RPMI8226 (cell line): ENCODE data around the gene NLRP1.
"Not testable (repeated sequence)": the region's sequence is repeated elsewhere in the genome, so short reads cannot be mapped to it uniquely, and the experiment has no call there.

ENCODE experiments used
- DNase-seq: peaks from one replicate; pipeline ENCODE4 v3.0.0-alpha.2; 2015

Gene NLRP1

DNA sequence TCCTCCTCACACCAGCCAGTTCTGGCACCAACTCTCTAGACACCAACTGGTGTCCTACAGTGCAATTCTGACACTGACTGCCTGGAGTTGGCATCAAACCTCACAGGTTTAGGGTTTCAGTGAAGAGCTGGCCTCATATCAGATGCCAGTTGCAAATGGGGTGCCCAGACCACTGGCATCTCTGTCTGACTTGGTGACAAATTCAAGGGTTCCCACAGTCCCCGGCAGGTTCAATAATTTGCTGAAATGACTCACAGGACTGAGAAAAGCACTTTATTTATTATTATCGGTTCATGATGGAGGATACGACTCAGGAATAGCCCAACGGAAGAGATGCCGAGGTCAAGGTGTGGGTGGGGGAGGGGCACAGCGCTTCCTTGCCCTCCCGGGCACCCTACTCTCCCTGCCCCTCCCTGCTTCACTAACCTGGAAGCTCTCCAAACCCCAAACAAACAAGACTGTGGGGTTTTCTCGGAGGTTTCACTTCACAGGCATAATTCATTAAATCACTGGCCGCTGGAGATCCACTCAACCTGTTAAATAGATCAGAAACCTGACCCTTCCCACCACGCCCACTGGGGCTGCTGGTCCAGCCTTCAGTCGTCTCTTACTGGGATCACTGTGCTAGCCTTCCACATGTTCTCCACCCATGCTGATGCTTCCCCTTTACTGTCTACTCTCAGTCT, 1.7 kb upstream of the NLRP1 start:
- DNase-seq: peak; percentile 7

DNA sequence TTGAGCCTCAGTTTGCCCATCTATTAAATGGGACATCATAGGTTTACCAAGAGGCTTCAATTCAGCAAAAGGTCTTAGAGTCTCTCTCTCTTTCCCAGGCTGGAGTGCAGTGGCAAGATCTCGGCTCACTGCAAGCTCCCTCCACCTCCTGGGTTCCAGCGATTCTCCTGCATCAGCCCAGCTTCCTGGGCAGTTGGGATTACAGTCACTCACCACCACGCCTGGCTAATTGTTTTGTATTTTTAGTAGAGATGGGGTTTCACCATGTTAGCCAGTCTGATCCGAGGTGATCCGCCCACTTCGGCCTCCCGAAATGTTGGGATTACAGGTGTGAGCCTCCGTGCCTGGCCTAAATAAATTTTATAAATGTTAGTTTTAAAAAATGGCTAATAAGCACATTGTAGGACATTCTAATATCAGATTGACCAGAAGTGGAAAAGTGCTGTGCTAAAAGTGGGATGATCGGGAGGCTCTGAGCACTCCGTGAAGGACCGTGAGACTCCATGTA, 1.0 kb upstream of the NLRP1 start:
- DNase-seq: no peak

DNA sequence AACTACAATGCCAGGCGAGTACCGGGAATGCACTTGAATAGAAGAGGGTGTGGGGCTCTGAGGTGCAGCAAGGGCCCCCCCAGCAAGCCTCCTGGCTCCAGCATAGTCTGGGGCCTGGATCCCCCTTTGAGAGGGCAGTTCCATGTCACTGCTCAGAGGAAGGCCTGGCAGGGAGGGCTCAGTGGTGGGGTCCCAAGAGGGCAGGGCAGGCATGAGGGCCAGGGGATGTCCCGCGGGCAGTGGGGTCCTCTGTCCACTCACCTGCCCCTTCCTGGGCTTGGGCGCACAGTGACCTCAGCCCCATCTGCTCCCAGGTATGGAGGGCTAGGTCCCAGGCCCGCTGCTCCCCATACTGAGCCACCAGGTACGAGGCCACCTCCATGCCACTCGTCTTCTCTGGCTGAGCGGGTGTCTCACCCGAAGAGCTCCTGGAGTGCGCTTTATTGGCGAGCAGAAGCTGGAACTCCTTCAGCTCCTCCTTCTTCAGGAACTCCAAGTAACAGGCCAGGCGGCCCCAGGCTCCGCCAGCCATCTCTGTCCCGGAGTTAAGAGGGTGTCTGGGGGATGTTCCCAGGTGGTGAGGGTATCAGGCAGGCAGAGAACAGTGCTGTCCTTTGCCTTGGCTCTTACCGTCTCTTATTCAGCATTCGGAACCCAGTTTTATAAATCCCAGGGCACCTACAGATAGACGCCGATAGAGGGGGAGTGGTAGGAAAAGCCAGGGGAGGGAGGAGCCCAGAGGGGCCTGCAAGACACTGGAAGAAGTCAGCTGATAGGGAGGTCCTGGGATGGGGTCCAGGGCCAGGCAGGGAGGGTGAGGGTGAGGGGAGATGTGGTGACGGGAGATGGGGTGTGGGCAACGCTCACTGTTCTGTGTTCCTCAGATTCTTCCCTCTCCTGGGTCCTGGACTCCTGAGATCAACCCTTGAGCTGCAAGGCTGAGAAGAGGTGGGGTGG, 605 bp downstream of the NLRP1 start:
- no peak for DNase-seq

DNA sequence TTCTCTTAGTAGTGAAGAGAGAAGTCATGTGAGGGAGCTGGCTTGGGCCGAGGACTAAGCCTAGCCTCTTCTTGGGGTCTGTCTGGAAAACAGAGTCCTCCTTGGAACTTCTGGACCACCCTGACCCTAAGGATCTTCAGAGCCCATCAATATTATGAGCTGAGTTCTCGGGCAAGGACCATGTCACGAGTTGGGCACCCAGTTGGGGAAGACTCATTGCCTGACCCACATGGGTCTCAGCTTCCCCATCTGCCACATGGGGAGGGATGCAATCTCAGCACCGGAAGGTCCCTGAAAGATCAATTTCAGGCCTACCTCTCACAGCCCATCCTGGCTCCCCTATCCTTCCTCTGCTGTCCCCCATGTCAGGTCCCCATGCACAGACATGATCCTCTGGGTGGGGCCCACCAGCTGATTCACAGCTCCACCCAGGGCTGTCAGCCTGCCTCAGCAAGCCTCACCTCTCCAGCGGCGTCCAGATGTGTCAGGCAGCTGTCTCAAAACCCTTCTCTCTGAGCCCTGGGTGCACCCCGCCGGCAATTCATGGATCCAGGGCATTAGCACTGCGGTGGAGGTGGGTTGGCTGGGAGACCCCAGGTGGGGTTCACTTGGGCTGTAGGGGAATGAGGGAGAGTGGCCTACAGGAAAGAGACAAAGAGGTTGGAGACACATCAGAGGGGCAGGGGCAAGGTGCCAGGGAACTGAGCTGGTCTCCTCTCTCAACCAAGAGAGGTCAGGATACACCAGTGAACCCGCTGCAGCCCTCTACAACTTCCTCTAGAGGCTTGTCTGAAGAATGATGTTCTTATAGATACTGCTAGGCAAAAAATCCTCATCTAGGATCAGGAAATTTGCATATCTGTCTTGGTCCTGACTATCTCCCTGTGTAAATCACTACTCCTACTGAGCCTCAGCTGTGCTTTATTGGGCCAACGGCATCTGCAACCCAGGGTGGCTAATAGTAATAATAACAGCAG, 1.8 kb downstream of the NLRP1 start:
- DNase-seq: no peak

DNA sequence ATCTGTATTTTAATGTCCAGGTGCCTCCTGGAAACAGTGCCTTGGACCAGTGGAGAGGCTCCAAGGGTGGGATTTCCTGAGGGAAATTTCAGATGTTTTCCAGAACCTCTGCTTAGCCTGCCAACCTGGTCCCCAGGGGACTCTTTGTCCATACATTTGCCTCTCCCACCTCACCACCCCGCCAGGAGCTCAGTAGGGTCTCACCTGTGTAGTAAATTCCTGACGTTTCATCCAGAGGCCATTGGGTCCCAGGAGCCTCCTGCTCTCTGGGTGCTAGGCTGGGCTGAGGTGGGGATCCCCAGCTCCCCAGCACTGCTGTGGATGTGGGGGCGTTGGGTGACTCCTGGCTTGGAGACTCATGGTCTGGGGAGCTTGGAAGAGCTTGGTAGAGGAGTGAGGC, 2.7 kb downstream of the NLRP1 start:
- no peak for DNase-seq

DNA sequence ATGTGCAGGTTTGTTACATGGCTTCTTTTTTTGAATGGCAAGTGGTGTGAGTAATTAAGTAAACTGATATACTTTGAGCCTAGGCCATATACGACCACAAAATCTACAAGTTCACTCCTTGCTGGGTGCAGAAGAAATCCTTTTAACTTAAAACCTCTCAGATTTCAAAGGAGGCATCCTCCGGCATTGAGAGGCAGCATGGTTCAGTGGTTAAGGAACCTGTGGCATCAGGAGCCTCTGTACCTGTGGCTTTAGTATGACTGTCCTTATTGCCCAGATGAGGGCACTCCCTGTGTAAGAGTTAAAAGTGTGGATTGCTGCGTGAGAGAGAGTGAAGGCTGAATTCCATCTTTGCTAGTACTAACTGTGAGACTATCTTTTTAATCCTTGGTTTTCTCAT, 3.3 kb downstream of the NLRP1 start:
- no peak for DNase-seq

DNA sequence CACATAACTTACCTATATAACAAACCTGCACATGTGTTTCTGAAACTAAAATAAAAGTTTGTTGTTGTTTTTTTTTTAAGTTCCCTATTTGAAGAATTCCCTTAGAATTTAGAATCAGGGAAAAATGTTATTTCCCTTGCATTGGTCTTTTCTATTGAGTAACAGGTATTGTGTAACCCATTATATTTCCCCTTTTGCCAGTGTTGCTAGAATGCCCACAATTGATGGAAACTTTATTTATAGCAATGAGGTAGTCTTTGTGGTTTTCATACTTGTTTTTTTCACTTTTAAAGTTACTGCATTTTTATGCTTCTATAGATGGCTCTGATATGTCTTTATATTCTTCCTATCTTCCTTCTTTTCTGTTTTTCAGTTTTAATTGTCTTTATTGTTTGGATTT, 3.9 kb downstream of the NLRP1 start:
- no peak for DNase-seq

DNA sequence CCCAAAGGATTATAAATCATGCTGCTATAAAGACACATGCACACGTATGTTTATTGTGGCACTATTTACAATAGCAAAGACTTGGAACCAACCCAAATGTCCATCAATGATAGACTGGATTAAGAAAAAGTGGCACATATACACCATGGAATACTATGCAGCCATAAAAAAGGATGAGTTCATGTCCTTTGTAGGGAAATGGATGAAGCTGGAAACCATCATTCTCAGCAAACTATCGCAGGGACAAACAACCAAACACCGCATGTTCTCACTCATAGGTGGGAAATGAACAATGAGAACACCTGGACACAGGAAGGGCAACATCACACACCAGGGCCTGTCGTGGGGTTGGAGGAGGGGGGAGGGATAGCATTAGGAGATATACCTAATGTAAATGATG, 5.5 kb downstream of the NLRP1 start:
- DNase-seq: not testable (repeated sequence)

DNA sequence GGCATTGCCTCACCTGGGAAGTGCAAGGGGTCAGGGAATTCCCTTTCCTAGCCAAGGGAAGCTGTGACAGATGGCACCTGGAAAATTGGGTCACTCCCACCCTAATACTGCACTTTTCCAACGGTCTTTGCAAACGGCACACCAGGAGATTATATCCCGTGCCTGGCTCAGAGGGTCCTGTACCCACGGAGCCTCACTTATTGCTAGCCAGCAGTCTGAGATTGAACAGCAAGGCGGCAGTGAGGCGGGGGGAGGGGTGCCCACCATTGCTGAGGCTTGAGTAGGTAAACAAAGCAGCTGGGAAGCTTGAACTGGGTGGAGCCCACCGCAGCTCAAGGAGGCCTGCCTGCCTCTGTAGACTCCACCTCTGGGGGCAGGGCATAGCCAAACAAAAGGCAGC, 11.3 kb downstream of the NLRP1 start:
- DNase-seq: not testable (repeated sequence)

DNA sequence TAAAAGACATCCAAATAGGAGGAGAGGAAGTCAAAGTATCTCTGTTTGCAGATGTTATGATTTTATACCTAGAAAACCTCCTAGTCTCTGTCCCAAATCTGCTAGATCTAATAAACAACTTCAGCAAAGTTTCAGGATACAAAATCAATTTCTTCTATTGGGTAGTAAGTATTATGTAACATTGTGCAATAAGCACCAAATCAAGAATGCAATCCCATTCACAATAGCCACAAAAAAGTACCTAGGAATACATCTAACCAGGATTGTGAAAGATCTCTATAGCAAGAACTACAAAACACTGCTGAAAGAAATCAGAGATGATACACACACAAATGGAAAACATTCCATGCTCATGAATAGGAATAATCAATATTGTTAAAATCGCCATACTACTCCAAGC, 13.0 kb downstream of the NLRP1 start:
- DNase-seq: no peak

DNA sequence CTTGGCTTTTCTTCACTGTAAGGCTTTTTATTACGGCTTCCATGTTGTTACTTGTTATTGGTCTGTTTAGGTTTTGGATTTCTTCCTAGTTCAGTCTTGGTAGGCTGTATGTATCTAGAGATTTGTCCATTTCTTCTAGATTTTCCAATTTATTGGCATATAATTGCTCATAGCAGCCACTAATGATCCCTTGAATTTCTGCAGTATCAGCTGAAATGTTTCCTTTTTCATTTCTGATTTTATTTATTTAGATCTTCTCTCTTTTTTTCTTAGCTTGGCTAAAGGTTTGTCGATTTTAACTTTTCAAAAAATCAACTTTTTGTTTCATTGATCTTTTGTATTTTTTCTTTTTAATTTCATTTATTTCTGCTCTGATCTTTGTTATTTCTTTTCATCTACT, 18.5 kb downstream of the NLRP1 start:
- DNase-seq: no peak

DNA sequence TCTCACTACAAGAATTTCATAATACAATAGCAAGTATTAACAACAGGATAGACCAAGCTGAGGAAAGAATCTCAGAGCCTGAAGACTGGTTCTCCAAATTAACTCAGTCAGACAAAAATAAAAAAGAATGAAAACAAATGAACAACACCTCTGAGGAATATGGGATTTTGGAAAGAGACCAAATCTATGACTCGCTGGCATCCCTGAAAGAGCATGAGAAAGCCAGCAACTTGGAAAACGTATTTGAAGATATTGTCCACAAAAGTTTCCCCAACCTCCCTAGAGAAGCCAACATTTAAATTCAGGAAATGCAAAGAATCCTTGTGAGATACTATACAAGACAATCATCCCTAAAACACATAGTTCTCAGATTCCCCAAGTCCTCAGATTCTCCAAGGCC, 20.9 kb downstream of the NLRP1 start:
- DNase-seq: no peak

DNA sequence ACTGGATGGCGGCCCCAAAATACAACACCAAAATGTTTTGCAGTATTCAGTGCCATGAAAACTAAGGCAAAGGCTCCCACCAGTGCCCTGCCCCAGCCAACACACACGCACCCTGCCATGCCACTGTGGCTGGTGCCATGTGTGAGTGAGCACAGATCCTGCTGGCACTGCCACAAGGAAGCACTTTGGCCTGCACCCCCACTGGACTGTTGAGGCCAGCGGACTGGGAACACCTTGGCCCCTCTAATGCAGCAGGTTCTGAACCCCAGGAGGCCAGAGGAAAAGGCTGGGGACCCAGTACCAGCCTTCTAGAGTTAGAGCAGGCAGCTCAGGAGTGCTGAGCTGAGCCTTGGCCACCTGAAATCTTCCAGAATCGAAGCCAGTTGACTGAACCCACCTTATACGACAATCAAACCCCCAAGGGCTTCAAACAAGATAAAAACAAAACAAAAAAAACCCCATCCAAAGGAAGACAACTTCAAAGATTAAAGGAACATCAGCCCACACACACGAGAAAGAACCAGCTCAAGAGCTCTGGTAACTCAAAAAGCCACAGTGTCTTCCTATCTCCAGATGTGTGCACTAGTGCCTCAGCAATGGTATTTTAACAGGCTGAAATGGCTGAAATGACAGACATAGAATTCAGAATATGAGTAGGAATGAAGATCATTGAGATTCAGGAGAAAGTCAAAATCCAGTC, 21.5 kb downstream of the NLRP1 start:
- no peak for DNase-seq

DNA sequence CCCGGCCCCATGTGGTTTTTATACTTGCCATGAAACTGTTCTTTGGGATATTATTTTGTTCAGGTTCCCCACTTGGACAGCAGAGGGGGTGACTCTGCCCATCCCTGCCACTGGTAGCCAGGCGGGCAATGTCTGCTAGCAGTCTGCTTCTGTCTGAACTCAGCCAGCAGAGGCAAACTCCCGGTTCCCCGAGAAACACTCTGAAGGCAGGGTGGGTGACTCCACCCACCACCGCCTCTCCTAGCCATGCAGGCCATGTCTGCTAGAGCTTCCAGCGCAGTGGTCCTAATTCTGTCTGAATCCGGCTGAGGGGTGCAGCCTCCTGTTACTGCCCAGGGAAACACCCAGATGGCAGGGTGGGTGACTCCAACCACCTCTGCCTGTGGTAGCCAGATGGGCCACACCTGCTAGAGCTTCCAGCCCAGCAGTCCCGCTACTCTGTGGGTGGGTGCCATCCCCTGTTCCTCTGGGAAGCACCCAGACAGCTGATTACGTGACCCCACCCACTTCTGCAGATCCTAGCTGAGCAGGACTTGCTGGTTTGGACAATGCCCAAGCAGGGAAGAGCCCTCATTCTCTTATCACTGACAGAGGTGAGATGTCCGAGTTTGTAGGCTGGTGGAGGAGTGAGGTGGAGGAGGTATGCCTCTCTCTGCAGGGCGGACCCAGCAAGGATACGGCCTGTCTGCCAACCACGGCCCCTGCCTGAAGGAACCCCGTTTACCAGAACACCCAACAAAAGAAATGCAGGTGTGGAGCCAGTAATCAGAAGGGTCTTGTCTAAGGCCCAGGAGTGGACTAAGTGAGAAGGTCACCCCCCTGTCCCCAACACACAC, 22.4 kb downstream of the NLRP1 start:
- DNase-seq: no peak

DNA sequence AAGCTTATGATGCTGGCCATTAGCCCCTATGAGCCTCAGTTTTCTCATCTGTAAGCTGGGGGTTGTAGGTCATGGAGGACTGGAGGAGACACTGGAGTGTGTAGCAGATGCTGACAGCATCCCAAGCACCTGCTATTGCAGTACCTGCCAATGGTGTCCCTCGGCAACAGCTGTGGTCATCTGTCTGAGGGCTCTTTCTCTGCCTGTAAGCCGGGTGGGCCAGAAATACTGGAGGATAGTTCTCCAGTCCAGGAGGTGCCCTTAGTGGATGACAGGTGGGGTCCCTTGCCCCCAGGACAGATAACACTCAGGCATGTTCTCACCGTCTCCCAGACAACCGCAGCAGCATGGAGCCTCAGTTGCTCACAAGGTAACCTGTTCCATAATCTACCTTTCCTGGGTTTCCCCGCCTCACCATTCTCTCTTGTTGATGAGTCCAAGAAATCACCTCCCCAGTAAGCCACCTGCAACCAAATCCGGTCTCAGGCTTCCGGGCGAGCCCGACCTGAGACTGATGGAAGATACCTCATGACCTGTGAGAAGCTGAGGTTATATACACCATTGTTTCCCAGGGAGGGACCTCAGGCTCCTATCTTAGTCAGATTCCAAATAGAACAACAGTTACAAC, 23.8 kb downstream of the NLRP1 start:
- no peak for DNase-seq

DNA sequence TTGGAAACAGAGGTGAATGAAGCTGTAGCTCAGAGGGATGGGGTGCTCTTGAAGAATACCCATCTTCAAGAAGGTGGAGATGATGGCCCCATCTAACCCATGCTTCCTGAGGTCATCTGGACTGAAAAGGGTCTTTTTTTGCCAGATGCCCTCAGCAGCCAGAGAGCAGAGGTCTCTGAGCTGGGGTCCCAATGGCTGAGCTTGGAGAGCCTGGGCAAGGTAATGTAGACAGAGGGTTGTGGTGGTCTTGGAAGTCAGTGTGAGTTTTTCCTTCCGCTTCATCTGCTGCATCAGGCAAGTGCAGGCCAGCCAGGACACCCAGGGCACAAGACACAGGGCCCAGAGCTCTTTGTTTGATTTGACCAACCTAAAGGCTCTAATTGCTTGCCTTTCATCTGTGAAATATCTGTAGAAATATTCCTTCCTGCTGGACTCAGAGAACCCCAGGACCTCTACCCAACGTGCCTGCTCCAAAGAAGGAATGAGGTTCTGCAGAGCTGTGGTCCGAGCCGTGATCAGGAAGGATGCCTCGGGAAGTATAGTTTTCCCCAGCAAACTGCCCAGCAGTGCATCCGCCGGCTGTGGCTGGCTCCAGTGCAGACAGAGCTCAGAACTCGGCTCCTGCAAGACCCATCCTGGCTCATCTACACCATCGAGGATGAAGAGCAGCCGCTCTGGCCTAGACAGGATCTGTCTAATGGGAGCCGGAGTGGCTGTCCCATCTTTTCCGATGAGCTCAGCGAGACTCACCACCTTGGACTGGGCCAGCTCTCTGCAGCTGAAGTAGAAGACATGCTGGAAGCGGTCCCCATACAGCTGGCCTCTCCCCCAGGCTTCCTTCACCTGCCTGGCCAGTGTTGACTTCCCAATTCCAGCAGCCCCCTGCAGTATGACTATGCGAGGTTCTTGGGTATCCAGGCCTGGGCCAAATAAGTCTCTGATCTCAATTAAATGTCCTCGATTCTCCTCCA, 25.2 kb downstream of the NLRP1 start:
- DNase-seq: no peak

DNA sequence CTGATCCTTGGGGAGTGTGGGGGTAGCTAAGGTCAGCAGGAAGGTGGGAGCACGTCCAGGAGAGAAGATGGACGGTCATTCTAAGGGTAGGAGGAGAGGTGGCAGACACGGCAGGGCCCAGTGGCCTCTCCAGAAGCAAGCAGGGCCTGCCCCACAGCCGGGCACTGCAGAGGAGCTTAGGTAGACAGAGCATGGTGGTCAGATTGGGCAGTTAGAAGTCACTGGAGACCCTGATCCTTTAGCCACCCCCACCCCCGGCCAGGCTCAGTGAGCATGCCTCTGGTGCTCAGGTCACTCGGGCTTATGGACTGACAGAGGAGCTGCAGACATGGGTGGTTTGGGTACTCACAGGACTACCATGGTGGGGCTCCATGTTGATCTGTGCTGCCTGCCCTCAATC, 26.3 kb downstream of the NLRP1 start:
- no peak for DNase-seq

DNA sequence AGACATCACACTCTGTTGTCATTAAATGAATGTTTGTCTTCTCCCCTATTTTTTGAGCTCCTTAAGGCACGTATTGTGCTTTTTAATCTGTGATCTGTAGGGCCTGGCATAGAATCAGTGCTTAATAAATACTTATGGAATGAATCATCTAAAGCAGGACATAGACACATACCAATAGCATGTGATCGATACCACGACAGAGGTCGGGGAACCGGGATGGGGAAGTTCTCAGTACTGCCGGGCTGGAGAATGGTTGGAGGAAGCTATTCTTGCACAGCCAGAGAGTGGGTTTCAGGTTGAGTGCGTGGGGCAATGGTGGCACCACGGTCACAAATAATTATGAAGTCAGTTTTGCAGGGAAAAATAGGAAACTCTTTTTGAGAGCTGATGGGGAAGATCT, 26.8 kb downstream of the NLRP1 start:
- DNase-seq: no peak

DNA sequence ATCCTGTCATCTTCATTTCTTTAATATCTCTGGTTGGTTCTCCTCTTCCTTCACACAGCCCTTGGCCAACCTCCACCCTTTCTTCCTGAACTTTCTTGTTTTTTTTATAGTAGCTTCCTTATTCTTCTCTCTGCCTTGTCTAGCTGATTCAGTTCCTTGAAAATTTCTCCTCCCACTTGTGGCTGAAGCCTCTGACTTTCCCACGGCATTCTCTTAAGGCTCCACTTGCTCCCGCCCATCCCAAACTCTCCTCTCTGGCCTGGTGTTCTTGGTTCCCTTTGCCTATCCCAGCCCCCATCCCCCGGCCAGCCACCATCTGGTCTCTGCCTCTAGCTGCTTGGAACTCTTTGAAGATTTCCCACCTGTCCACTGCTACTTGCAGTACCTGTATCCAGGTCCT, 29.1 kb downstream of the NLRP1 start:
- no peak for DNase-seq

DNA sequence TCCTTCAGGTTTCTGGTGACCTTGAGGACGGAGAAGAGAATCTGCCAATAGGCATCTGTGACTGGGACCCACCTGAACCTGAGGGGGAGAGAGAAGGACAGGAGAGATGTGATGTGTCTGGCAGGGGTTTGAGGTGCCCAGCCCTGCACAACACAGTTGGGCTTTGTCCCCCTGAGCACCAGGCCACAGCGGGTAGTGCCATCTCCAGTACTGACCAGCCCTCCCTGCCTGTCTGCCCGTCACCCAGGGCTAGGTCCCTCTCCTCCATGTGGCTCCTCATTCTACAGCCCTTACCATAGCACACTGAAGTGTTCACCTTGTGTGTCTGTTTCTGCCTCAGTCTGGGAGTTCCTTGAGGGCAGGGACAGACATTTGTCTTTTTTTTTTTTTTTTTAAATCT, 30.8 kb downstream of the NLRP1 start:
- no peak for DNase-seq
